ENCODE data around the gene PRXL2B.

PRXL2B gene

GRCh38 chr1:2627746-2628145 is 41.2 kb downstream of the PRXL2B start:
- no peak for DNase-seq (ENCODE audit: extremely low read depth, low read depth)
- no peak for TF ChIP-seq CTCF (IDR thresholded peaks at IDR 0.05; ENCODE audit: low read depth, low read length)

- no peak for TF ChIP-seq CTCF (IDR thresholded peaks at IDR 0.05; ENCODE audit: low read depth, low read length)
- DNase-seq (ENCODE audit: extremely low read depth, low read depth): no peak
Observed at GRCh38 chr1:2628191-2628932, 41.8 kb downstream of the PRXL2B start.

GRCh38 chr1:2628933-2629626 is 42.5 kb downstream of the PRXL2B start:
- TF ChIP-seq CTCF (IDR thresholded peaks at IDR 0.05; ENCODE audit: low read depth, low read length): no peak
- no peak for DNase-seq (ENCODE audit: extremely low read depth, low read depth)

GRCh38 chr1:2629627-2630497 is 43.3 kb downstream of the PRXL2B start:
- TF ChIP-seq CTCF (IDR thresholded peaks at IDR 0.05; ENCODE audit: low read depth, low read length): no peak
- no peak for DNase-seq (ENCODE audit: extremely low read depth, low read depth)

GRCh38 chr1:2630498-2631135 is 44.0 kb downstream of the PRXL2B start:
- TF ChIP-seq CTCF (IDR thresholded peaks at IDR 0.05; ENCODE audit: low read depth, low read length): no peak
- no peak for DNase-seq (ENCODE audit: extremely low read depth, low read depth)

GRCh38 chr1:2631136-2632050 is 44.8 kb downstream of the PRXL2B start:
- TF ChIP-seq CTCF (IDR thresholded peaks at IDR 0.05; ENCODE audit: low read depth, low read length): no peak
- no peak for DNase-seq (ENCODE audit: extremely low read depth, low read depth)
